Measurements from ENCODE around the gene MYO1G.
"Not testable (repeated sequence)": the region's sequence is repeated elsewhere in the genome, so short reads cannot be mapped to it uniquely, and the experiment has no call there.

MYO1G gene

GRCh38 chr7:44998153-44998871 lies 19.5 kb upstream of the MYO1G start:
- no peak for DNase-seq

- no peak for DNase-seq
Measured at GRCh38 chr7:44995555-44996493, 17.0 kb upstream of the MYO1G start.

- DNase-seq, result no peak
Measured at GRCh38 chr7:44994877-44995554, 16.2 kb upstream of the MYO1G start.

- DNase-seq, result not testable (repeated sequence)
Measured at GRCh38 chr7:44992004-44992795, 13.4 kb upstream of the MYO1G start.

- peak; percentile 85 for DNase-seq
Measured at GRCh38 chr7:44990109-44991023, 11.6 kb upstream of the MYO1G start.

GRCh38 chr7:44989132-44989531 lies 10.3 kb upstream of the MYO1G start:
- DNase-seq, result no peak

- DNase-seq, result no peak
Measured at GRCh38 chr7:44988701-44989100, 9.9 kb upstream of the MYO1G start.

GRCh38 chr7:44987996-44988395 lies 9.2 kb upstream of the MYO1G start:
- no peak for DNase-seq

GRCh38 chr7:44987457-44987856 lies 8.6 kb upstream of the MYO1G start:
- no peak for DNase-seq

- peak; percentile 95 for DNase-seq
Measured at GRCh38 chr7:44986218-44987053, 7.6 kb upstream of the MYO1G start.

GRCh38 chr7:44985900-44986217 lies 7.0 kb upstream of the MYO1G start:
- no peak for DNase-seq

GRCh38 chr7:44985033-44985695 lies 6.3 kb upstream of the MYO1G start:
- no peak for DNase-seq

- DNase-seq, result no peak
Measured at GRCh38 chr7:44984478-44984758, 5.6 kb upstream of the MYO1G start.

- DNase-seq, result no peak
Measured at GRCh38 chr7:44983742-44984477, 5.1 kb upstream of the MYO1G start.

GRCh38 chr7:44982970-44983369 lies 4.2 kb upstream of the MYO1G start:
- DNase-seq, result no peak

GRCh38 chr7:44982535-44982923 lies 3.7 kb upstream of the MYO1G start:
- no peak for DNase-seq

GRCh38 chr7:44981035-44981706 lies 2.4 kb upstream of the MYO1G start:
- no peak for DNase-seq

- no peak for DNase-seq
Measured at GRCh38 chr7:44980393-44981034, 1.7 kb upstream of the MYO1G start.

Measured in DMS 273 treated with DMSO at 0.1 percent for 48 hours (cell line).